NB4 (cell line): ENCODE results near the gene SSBP4.

ENCODE experiments used
- CTCF ChIP-seq: IDR thresholded peaks from one replicate; pipeline ENCODE4 v1.5.1; 2012; ENCODE audit warnings: low read depth, low read length
- MAX ChIP-seq: IDR thresholded peaks from 2 replicates; pipeline ENCODE4 v1.6.1; 2011; ENCODE audit warnings: low read depth, low read length
- MYC ChIP-seq: IDR thresholded peaks from 2 replicates; pipeline ENCODE4 v1.6.1; 2011; ENCODE audit warnings: low read depth, low read length
- POLR2A ChIP-seq: IDR thresholded peaks from 2 replicates; pipeline ENCODE4 v1.6.1; 2011; ENCODE audit warnings: mild to moderate bottlenecking; ENCODE audit not compliant: insufficient read length; ENCODE audit errors: extremely low read depth

GRCh38 chr19:18428787-18429674 is 9.8 kb downstream of the SSBP4 start:
- TF ChIP-seq POLR2A (no peak), CTCF (no peak), MAX (no peak), MYC (no peak)
